DMS114 treated with DMSO at 0.1 percent for 48 hours (cell line): ENCODE results near the gene ANXA6.

Experiments used
- DNase-seq: peaks from one replicate; lab custom pipeline; 2025; ENCODE audit not compliant: unreplicated experiment; lab: John Stamatoyannopoulos, UW

ANXA6 gene

DNA sequence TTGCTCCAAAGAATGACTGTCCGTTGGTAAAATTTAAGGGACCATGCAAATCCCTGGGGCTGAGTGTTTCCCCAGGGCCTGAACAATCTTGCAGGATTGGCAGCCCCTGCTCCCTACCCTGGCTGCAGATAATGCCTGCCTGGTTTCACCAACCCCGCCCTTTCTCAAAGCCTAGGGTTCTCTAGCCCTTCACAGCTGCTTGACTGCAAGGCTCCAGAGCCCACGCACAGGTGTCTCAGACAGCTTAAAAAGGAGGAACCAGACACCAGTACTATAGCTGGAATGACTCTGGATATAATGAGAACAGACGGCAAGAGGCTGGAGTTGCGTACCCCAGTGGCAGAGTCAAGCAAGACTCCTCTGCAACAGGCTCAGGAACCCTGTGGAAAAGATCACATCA, 51.5 kb downstream of the ANXA6 start:
- no peak for DNase-seq

DNA sequence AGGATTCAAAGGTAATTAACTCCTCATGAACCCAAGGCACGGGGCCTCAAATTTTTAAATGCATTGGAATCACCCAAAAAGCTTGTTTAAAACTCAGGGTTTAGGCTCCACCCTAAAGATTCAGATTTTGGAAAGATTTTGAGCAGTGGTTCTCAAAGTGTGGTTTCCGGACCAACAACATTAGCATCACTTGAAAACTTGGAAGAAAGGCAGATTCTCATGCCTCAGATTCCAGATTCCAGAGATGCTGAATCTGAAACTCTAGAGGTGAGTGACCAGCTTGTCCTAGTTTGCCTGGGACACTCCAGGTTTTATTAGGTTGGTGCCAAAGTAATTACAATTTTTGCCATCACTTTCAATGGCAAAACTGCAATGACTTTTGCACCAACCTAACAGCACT, 52.0 kb downstream of the ANXA6 start:
- DNase-seq = no peak

DNA sequence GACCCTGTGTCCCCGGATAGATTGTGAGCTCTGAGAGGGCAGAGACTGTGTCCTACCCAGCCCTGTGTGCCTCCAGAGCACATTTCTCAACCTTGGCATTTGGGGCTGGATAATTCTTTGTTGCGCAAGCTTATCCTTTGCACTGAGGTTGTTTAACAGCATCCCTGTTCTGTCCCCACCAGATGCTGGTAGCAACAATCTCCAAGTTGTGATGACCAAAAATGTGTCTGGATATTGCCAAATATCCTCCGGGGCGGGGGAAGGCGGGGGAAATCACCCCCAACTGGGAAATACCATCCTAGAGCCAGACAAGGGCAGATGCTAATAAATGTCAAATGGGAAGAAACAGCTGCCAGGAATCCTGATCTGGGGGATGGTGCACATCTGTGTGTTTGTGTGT, 52.8 kb downstream of the ANXA6 start:
- DNase-seq = no peak

DNA sequence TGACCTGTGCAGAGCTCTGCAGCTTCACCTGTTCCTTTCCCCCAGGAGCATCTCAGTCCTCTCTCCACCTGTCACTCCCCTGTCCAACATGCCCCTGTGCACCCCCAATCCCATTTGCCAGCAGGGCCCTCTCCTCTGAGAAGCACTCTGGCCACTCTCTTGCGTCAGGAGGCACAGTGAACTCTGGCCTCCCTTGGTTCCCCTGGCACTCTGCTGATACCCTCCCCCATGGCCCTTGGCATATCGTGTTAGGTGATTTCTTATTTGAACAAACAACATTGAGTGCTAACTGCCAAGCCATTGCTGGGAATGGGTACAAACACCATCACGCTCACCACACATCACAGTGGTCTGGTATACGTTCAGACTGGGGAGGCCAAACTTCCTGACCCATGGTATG, 55.8 kb downstream of the ANXA6 start:
- no peak for DNase-seq

DNA sequence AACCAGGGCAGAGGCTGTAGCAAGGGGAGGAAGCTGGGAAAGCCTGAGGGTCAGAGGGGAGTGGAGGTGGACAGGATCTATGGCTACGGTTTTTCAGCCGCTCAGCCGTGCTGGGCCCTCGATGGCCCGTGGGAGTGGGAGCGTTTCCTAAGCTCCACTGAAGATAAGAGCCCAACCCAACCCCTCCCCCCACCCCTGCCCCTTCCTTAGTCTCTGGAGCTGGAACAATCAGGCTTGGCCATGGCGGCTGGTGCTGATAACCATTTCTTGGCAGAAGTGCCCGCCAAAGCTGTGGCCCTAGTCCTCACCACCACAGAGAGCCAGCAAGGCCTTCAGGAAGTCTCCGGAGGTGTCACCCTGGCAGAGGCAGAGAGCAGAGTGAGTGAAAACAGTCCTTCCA, 56.4 kb downstream of the ANXA6 start:
- DNase-seq = no peak

DNA sequence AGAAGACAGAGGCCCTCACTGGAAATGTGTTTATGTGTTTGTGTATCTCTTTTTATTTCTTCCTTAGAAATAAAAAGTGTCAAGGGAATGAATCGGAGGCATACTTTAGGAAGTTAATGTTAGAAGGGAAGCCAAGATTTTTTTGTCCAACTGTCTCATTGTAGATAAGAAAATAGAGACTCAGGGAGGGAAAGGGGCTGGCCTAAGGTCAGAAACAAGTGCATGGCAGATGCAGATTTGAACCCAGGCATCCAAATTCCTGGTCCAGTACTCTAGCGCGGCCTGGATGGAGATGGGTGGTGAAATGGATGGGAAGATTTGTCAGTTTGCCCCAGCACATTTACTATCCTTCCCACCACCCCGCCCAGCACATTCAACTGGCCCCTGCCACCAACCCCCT, 56.9 kb downstream of the ANXA6 start:
- no peak for DNase-seq

DNA sequence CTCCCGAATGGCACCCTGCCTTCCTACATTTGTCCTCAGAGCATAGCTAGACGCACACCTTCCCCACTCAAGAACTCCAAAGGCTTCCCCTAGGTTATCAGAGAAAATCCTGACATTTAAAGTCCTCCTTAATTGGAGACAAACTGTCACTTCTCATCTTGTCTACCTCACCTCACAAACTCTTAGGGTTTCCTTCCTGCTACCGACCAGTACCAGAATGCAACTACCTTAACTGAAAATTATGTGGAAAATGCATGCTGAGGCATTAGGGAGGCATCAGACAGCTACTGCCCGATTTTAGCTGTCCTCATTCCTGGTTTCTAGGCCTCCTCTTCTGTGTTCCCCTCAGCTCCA, 58.8 kb downstream of the ANXA6 start:
- no peak for DNase-seq

DNA sequence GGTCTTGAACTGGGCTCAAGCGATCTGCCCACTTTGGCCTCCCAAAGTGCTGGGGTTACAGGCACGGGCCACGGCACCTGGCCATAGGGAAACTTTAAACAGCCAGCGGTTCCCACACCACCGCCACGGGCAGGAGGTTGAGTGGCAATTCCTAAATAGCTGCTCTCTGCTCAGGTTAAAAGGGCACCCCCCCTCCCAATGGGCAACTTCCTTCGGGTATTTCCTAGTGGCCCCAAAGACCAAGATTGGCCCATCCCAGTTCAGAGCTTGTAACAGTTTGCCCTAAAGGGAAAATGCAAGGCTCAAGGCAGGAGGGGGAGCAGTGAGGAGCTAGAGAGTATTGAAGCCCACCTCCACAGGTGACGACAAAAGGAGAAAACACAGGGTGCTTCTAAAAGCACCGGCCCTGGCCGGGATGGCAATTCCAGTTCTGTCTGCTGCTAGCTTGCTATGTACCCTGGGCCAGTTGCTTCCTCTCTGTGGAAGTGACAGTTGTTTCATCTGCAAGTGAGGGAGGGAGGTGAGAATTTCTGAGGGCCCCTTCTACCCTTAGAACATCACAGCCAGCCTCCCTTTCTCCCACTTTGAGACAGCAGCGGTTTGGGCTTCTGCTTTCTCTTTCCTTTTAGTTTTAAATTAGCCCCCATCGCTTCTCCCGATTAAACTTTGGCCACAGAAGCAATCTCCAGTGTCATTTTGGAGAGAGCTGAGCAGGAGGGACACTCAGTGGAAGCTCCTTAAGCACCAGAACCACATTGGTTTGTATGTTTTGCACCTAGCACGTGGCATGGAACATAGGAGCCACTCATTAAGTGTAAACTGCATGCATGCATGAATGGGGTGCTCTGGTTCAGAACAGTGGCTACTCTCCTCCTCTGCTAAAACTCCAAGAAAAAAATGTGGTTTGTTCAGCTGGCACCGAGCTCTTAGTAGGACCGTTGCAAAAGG, 59.5 kb downstream of the ANXA6 start:
- DNase-seq = no peak

DNA sequence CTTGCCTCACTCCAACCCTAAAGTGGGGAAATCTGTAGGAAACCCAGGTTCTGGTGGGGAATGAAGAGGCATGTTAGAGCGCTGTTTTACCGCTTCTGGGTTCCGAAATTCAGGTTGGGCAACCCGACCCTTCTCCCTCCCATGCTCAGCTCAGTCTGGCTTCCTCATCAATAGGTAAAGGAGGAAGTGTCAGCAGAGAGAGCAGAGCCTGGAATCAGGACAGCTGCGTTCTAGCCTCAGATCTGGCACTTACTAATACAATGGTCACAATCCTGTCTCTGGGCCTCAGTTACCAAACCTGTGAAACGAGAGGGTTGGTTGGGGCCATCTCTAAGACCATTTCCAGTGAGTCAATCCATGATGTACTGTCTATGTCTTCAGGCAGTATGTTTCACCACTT, 60.5 kb downstream of the ANXA6 start:
- no peak for DNase-seq

DNA sequence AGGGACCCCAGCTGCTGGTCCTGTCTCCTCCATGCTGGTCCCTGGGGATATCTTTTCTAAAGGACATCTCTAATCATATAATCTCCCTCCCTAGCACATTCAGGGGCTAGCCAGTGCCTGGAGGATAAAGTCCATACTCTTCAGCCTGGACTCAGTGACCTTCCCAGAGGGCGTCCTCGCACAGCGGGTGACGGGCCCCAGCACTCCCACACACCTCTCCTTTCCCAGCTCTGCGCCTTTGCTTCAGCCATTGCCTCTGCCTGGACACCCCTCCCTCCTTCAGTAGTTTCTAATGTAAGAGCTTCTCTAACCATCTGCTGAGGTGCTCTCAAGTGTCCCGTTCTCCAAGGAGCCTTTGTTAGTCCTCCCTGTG, 61.6 kb downstream of the ANXA6 start:
- no peak for DNase-seq

DNA sequence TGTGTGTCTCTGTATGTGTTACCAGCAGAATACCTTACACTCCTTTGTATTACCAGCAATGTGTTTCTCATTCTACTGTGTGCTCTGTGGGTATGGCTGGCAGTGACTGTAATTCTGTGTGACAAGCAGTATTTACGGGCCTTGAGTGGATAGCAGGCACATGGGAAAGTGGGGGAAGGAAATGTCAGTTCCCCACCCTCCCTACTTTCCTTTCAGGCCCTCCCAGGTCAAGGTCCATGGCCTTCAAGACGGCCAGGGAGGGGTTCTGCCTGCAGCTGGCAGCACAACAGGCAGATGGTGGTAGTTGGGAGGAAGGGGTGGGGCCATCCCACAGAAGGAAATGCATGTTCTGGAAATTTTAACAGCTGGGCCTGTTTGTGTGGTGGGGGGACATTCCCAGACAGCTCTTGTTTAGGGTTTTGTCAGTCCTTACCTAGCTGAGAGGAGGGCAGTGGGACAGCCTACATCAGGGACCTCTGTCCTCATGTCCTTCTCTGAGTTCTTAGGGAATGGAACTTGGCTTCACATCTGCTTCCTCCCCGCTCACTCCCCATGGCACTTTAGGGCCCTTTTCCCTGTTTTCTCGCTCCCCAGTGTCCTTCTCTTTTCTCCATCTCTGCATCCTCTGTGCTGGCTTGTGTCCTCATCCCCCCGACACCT, 62.1 kb downstream of the ANXA6 start:
- DNase-seq = no peak

DNA sequence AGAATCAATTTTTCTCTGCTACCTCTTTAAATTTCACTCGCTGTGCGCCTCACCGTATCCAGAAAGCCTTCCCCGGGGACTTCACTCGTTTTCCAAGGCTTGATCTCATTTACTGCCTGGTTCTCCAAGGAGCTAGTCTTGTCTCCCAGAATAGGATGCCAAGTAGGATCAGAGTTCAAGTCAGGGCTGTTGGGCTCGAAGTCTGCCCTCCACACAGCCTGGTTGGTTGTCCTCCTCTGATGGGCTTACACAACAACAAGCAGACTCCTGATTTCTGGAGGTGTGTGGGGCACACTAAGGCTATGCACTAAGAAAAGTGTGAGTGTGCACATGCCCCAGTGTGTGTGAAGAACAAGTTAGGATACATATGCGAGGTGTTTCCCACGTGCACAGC, 62.7 kb downstream of the ANXA6 start:
- DNase-seq = no peak

DNA sequence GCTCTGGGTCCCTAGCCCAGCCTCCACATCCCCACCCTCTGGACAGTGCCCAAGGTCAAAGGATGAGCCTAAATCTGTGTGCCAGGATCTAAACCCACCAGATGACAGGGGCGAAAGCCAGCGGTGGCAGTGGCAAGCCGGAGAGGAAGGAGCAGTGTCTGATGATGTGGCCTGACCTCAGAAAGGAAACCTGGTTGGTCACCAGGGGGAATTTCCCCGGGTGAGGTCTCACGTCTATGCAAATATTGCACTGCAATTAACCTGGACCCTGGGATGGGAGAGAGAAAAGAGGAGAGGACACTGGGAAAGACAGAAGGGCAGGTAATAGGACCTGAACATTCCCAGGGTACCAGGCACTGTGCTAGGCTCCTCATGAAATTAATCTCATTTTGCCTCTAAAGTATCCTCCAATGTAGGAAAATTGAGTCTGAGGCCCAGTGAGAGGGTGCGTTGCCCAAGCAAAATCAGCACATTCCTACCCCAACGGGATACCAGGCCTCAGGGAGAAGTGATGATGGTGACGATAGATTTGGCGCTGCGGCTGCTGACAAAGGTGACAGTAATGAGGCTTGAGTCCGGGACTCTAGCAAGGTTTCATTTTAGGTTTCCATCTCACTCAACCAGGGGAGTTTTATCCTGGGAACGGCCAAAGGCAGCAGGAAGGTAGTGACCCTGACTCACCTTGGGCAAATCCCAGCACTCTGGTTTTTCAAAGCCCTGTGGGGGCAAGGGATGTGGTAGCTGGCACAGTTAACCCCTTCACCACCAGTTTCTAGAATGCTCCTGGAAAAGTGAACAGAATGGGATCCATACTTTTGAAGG, 63.3 kb downstream of the ANXA6 start:
- DNase-seq = no peak

DNA sequence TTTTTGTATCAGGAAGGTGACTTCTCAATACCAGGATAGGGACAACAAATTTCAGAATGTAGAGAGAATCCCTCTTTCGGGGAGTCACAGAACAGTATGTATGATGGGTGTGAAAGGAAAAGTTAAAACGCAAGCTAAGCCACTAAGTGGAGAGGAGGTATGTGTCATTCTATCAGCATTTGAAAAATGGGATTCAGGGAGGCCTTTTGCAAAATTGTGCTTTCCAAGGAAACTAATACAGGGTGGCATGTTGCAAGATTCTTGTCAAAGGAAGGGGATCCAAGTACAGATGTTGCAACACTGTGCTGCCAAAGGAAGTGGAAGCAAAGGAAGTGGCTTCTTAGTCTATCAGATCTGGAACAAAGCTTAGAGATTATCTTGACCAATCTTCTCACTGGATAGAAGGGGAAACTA, 64.1 kb downstream of the ANXA6 start:
- DNase-seq = no peak

DNA sequence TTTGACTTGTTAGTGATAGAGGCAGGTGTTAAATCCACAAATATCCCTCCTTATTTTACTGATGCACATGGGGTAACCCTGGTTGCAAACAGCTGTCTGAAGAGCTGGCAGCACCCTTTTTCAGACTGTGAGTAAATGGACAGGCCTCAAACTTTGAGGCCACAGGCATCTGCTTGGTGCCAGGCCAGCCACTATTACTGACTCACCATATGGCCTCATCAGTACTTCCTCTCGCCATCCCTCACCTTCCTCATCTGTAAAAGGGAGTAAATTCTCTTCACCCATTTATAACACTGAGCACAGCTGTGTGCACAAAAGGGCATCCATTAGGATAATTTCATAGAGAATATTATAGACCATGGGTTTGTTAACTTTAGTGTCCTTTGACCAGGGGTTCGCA, 64.8 kb downstream of the ANXA6 start:
- DNase-seq = no peak

DNA sequence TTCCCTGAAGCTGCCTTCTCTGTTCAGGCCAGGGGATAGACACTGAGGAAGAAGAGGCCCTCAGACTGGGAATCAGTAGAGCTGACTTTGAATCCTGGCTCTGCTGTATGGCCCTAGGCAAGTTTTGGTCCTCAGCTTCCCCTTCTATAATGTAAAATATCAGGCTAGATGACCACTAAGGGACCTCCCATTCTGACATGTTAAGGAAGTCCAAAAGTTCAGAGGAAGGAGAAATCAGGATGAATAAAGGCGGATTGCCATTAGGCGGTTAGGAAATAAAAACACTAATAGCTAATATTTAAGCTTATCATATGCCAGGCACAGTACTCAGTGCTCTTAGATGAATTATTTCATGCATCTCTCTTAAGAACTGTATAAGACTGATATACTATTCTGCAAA, 67.9 kb downstream of the ANXA6 start:
- DNase-seq = no peak

DNA sequence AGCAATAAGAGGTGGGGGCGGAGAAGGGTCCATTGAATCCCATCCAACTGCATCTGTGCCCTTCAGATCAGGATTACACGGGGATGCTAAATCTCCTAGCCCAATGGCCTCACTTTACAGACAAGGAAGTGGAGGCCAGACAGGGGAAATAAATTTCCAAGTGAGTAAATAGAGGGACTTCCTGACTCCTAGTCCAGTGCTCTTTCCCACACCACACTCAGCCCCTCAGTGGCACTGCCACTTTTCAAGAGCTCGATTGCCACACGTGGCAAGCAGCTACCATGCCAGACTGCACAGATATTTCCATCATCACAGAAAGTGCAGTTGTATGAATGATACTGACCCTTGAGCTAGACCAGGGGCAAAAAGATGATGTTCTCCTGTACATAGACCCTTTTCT, 68.6 kb downstream of the ANXA6 start:
- DNase-seq = no peak

DNA sequence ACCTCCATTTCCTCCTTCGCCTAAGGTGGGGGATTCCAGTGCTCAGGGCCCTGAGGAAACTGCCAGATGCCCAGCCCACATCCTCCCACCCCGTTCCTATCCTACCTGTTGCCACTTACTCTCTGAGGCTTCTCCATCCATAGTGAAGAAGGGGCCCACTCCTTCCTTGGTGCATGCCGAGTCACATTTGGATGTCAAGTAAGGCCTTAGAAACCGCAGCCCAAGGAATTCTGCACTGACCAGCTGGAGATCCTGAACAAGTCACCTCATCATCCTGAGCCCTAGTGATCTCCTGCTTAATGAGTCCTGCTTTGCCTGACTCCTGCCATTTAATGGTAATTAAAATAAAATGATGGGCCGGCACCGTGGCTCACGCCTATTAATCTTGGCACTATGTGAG, 70.1 kb downstream of the ANXA6 start:
- DNase-seq = no peak

DNA sequence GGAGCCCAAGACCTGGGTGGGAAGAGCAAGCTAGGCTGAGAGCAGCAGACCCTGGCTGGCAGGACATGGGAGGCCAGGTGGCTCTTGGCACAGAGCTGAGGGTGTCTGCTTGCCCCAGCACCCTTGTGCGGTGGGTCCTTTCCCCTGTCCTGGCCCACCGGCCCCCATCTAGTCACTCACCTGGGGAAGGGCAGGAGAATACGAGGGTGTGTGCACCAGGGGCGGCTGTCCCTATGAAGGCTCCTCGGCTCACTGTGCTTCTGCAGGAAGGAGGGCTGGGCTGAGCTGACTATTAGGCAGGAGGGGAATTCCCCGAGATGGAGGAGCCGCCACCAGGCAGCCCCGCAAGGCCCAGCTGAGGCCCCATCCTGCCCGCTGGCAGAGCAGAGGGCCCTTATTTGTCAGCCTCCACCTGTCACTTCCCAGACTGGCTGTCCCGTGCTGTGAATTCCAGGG, 70.6 kb downstream of the ANXA6 start:
- DNase-seq = no peak

DNA sequence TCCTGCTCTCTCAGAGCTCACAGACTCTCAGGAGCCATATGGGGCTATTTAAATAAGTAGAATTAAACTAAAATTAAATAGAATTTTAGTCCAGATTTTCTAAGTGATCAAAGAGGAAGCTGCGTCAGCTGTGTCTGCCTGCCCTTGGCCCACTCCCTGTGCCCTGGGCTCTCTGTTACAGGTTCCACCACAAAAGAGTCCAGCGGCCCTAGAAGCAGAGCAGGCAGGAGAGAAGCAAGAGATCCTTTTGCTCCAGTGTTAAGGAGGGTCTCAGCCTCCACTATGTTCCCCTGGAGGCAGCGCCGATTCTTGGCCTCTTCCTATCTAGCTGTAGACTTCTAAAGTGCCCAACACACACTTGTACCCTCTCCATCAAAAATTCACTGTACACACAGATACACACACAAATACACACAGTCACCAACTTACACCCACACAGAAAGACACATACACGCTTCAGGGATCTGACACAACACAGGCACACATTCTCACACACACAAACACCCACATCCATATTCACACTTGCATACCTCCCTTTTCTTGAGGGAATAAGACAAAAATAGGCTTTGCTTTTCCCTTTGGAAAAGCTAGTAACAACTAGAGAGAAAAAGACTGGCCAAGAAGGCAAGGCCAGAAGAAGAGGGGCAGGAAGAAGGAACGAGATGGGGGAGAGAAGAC, 71.2 kb downstream of the ANXA6 start:
- DNase-seq = no peak

DNA sequence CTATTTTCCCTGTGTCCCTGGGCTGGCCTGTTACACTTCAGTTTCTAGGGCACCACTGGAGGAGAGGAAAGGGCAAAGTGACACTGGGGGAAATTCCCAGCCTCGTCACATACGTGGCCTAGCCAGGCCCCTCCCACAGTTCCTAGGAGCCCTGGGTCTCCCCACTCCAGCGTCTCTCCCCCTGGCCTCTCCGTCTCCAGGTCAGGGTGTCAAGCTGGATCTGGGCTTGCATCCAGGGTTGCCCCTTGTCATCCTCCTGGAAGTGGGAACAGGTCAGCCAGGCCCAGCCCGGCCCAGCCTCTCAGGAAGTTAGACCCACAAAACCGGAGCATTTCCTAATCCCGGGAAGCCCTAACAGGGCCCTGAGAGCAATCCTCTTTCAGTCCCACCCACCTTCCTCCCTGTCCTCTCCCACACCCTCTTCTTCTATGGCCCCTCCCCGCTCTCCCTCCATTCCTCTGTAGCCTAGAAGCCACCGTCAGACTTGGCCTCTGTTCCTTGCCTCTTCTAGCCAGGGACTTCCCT, 72.0 kb downstream of the ANXA6 start:
- DNase-seq = no peak
